HG02678 (cell line): ENCODE data around the gene INSM2.

Source experiments
- ATAC-seq: cut with Tn5 transposase; IDR thresholded peaks from one replicate; pipeline ENCODE4 v1.9.1; 2021; ENCODE audit warnings: mild to moderate bottlenecking, moderate library complexity; ENCODE audit not compliant: unreplicated experiment

The INSM2 gene

DNA sequence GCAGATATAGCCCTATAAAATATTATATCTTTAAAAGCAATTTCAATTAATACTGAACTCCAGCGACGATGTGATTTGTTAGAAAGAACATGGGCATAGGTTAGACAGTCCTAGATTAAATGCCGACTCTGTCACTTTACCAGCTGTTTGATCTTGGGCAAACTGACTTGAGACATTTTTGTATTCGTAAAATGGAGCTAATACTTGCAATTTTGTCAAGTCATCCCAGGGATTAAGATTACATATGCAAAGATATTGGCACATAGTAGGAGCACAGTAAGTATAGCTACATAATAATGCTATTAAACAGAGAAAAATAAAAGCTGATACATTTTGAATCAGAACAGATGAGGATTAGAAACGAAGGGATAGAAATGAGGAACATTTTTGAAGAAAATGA is 9.0 kb downstream of the INSM2 start:
- ATAC-seq: no peak

- no peak for ATAC-seq
Measured at GRCh38 chr14:35549551-35549950, 15.6 kb downstream of the INSM2 start.

- ATAC-seq: no peak
Measured at GRCh38 chr14:35551081-35551480, 17.1 kb downstream of the INSM2 start.

- ATAC-seq: no peak
Measured at GRCh38 chr14:35553808-35554207, 19.8 kb downstream of the INSM2 start.

DNA sequence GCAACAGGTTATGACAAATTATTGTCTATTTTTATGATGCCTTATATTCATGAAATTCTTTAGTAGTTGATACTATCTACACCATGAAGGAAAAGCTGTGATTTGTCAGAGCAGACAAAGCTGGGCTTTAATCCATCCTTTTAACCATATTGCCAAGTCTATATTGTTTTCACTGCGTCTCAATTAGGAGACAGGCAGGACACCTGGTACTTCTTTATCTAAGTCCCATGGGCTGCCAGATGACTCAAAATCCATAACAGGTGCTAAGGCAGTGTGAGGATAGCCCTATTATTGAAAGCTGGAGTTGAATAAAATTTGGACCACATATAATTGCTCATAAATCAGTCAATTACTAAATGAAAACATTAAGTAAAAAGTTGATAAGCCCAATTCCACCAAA is 22.6 kb downstream of the INSM2 start:
- ATAC-seq: no peak

DNA sequence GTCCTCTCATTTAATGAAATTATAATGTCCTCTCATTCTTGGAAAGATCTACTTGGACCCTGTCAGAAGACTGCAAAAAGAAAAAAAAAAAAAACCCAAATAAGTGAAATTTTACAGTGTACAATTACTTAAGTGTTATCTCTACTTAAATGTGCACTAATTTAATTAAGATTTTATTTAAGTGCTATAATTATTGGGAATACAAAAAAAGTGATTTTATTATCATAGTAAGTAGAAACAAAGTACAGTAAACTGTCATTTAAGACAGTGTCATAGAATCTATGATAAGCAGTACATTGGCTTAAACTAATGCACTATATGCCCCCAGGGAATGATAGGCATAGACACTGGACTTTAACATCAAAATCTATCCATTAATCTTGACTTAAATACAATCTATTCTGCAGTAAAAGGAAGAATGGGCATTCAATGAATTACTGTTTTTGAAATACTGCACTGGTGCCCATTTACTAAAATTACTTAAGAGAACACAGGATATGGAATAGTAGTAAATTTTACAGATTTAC is 23.3 kb downstream of the INSM2 start:
- no peak for ATAC-seq

- ATAC-seq: no peak
Measured at GRCh38 chr14:35558680-35559079, 24.7 kb downstream of the INSM2 start.

DNA sequence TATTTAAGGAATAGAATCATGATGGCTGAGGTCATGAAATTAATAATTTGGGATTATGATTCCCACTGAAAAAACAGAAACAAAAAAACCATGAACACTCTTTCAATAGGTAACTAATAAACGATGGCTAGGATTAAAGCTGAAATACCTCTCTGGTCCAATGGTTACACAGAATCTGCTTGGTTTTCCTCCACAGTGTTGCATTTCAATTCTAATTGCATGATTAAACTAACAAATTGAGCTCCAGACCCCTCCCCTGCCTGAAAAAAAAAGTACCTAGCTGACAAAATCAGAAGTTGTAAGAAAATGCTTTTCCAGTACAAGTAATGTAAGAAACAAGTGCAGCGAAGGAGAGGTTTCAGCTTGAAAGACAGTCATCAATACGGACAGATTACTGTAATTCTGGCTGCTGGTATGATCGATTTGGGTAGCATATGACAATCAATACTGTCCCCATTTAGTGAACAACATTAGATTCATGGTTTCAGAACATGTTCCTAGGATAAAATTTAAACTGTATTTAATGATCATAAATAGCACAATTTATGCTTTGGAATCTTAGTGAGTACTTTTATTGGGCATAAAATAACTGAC is 32.0 kb downstream of the INSM2 start:
- ATAC-seq: no peak

DNA sequence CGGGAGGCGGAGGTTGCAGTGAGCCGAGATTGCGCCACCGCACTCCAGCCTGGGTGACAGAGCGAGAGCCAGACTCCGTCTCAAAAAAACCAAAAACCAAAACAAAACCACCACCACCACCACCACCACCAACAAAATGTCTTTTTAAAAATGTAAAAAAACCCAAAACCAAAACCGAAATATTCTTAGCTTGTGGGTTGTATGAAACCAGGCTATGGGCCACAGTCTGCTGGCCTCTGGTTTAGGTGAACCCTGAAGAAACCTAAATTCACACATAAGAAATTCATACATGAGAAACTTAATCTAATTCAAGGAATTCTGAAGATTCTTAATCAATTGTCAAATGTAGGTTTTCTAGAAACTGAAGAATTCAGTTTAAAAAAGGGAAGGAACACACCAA is 37.6 kb downstream of the INSM2 start:
- peak; percentile 48 for ATAC-seq

- ATAC-seq: no peak
Measured at GRCh38 chr14:35573911-35574310, 39.9 kb downstream of the INSM2 start.

- ATAC-seq: no peak
Measured at GRCh38 chr14:35576260-35576659, 42.3 kb downstream of the INSM2 start.

GRCh38 chr14:35576856-35577255 is 42.9 kb downstream of the INSM2 start:
- no peak for ATAC-seq

DNA sequence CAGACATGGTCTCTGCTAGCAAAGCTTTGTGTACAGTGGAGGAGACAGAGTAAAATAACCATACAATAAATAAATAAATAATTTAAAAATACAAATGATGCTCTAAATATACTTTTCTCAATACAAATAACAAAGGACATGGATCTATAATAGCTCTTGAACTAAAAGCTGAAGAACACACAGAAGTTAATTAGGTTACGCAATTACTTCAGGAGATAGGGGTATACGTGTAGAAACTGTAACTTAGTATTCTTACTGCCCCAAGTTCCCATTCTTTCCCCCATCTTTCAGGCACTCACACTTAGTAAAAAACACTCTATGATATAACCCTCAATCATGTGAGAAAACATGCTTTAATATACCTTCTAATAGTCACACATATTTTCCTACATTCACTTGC is 44.2 kb downstream of the INSM2 start:
- no peak for ATAC-seq

GRCh38 chr14:35578639-35579038 is 44.7 kb downstream of the INSM2 start:
- ATAC-seq: no peak
